GM21576 (cell line): ENCODE measurements around the gene TBC1D5.
A peak's percentile ranks its signal among the peaks of the same experiment; 100 is the strongest.
"Not testable (repeated sequence)": the region's sequence is repeated elsewhere in the genome, so short reads cannot be mapped to it uniquely, and the experiment has no call there.

Source experiments
- ATAC-seq: cut with Tn5 transposase; IDR thresholded peaks from one replicate; pipeline ENCODE4 v1.9.1; 2021; ENCODE audit warnings: mild to moderate bottlenecking, moderate library complexity; ENCODE audit not compliant: unreplicated experiment

Gene TBC1D5, protein sequence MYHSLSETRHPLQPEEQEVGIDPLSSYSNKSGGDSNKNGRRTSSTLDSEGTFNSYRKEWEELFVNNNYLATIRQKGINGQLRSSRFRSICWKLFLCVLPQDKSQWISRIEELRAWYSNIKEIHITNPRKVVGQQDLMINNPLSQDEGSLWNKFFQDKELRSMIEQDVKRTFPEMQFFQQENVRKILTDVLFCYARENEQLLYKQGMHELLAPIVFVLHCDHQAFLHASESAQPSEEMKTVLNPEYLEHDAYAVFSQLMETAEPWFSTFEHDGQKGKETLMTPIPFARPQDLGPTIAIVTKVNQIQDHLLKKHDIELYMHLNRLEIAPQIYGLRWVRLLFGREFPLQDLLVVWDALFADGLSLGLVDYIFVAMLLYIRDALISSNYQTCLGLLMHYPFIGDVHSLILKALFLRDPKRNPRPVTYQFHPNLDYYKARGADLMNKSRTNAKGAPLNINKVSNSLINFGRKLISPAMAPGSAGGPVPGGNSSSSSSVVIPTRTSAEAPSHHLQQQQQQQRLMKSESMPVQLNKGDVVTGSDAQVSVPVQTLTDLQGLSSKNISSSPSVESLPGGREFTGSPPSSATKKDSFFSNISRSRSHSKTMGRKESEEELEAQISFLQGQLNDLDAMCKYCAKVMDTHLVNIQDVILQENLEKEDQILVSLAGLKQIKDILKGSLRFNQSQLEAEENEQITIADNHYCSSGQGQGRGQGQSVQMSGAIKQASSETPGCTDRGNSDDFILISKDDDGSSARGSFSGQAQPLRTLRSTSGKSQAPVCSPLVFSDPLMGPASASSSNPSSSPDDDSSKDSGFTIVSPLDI

DNA sequence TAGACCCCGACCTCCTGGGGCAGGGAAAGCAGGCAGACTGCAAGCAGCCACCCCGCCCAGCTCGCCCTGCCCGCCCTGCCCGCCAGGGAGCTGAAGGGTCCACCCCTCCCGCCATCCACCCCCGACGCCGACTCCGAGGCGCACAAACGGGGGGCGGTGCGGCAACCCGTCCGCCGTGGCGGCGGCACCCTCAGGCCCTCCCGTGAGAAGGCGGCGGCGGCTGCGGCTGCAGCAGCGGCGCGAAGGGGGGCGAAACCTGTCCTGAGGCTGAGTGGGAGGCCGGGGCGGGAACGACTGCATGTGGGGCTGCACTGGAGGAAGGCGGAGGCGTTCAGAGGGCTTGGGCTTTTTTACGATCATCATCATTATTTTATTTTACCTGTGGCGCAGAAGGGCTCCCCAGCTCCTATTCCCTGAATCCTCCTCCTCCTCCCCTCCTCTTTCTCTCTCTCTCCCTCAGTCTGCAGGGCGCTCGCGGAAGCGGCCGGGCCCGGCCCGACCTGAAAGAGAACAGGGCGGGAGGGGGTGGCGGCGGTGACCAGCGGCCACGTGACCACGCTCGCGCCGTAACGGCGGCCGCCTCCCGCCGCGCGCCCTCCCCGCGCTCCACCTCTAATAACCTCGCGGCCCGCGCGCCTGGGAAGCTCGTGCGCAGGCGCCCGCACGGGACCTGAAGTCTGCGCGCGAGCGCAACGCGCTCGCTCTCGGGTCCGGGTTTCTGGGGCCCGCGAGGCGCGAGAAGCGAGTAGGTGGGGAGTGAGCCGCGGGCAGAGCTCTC, at the start of gene TBC1D5:
TBC1D5 (minus strand) TSS at position 530 of the 778 bp plus-strand sequence. CDS start 234,061 bp downstream, outside the sequence.
- peak; percentile 67 for ATAC-seq

DNA sequence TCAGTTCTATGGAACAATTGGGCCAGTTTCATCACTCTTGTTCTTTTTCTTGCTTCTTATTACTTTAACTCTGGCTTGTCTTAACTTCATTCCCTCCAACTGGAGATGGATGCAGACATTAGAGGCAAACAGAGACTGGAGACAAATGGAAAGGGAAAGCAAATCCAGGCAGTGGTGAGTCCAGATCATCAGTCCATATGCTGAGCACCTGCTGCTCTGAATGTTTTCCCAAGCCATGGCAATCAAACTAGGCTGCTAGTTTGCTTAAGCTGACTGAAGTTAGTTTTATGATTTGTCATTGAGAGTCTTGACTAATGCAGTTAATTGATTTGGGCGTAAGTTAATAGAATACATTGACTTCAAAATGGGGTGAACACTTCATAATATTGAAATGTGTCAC, 41.0 kb upstream of the TBC1D5 start:
- no peak for ATAC-seq

DNA sequence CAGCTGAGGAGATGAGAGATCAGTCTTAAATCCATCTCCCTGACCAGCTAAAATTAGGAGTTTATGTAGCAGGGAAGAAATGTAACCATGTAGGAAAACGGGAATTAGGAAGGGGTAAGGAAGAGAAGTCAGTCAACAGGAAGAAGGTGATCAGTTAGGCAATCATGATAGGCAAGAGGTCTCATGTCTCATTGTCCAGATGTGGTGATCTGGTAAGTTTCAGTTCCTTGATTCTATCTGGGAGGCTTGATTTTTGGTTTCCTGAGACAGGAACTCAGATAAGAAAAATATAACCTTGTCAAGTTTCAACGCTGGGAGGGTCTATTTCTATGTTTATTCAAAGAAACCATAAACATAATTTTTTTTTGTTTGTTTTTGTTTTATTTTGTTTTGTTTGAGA, 40.3 kb upstream of the TBC1D5 start:
- ATAC-seq, result no peak

DNA sequence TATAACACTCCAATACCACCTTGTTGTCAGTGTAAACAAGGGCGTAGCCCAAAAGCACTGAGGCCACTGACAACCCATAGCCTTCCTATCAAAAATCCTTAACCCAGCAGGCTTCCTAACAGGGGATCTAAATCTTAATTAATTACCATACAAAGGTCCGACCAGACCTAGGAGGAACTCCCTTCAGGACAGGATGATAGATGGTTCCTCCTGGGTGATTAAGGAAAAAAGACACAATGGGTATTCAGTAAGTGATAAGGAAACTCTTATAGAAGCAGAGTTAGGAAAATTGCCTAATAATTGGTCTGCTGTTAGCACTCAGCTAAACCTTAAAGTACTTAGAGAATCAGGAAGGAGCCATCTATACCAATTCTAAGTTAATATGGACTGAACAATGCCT, 37.9 kb upstream of the TBC1D5 start:
- not testable (repeated sequence) for ATAC-seq

DNA sequence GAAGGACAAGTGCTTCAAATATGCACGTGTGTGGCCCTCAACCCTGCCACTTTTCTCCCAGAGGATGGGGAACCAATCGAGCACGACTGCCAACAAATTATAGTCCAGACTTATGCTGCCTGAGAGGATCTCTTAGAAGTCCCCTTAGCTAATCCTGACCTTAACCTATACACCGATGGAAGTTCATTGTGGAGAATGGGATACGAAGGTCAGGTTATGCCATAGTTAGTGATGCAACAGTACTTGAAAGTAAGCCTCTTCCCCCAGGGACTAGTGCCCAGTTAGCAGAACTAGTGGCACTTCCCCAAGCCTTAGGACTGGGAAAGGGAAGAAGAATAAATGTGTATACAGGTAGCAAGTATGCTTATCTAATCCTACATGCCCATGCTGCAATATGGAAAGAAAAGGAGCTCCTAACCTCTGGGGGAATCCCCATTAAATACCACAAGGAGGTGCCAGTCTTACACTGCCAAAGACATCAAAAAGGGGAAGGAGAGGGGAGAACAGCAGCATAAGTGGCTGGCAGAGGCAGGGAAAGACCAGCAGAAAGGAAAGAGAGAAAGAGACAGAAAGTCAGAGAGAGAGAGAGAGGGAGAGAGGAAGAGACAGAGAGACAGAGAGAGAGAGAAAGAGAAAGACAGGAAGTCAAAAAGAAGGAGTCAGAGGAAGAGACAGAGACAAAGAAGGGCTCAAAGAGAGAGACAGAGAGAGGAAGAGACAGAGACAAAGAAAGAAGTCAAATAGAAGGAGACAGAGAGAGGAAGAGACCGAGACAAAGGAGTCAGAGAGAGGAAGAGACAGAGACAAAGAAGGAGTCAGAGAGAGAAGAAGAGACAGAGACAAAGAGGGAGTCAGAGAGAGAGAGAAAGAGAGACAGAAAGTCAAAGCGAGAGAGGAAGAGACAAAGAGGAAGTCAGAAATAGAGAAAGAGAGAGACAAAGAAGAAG, 37.1 kb upstream of the TBC1D5 start:
- ATAC-seq, result not testable (repeated sequence)

DNA sequence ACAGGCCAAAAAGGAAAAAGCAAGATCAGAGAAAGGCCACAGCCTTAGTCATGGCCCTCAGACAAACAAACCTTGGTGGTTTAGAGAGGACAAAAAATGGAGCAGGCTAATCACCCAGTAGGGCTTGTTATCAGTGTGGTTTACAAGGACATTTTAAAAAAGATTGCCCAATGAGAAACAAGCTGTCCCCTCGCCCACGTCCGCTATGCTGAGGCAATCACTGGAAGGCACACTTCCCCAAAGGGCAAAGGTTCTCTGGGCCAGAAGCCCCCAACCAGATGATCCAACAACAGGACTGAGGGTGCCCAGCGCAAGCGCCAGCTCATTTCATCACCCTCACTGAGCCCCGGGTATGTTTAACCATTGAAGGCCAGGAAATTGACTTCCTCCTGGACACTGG, 34.9 kb upstream of the TBC1D5 start:
- ATAC-seq, result not testable (repeated sequence)

DNA sequence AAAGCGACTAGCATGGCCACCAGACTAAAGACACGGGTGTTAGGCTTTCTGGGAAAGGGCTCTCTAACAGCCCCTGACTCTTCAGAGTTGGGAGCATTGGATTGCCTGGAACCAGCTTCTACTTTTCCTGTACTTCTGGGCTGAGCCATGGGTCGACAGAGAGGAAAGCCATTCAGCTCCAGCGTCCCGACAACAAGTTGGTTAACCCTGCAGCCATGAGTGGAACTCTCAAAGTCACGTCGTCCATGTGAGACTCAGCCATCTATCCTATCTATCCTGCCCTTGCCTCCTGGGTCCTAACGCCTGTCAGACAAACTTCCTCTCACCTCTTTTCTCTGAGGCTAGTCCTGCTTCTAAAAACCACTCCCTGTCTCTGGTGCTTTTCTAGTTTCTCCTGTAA, 32.6 kb upstream of the TBC1D5 start:
- ATAC-seq, result no peak

DNA sequence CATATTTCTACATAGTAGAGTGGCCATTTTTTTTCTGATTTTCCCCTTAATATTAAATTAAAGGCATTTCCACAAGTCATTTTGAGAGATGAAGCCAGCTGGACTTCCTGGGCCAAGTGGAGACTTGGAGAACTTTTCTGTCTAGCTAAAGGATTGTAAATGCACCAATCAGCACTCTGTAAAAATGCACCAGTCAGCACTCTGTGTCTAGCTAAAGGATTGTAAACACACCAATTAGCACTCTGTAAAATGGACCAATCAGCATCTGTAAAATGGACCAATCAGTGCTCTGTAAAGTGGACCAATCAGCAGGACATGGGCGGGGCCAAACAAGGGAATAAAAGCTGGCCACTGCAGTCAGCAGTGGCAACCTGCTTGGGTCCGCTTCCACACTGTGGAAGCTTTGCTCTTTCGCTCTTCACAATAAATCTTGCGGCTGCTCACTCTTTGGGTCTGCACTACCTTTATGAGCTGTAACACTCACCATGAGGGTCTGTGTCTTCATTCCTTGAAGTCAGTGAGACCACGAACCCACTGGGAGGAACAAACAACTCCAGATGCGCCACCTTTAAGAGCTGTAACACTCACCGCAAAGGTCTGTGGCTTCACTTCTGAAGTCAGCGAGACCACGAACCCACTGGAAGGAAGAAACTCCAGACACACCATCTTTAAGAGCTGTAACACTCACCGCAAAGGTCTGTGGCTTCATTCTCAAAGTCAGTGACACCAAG, 31.9 kb upstream of the TBC1D5 start:
- not testable (repeated sequence) for ATAC-seq

DNA sequence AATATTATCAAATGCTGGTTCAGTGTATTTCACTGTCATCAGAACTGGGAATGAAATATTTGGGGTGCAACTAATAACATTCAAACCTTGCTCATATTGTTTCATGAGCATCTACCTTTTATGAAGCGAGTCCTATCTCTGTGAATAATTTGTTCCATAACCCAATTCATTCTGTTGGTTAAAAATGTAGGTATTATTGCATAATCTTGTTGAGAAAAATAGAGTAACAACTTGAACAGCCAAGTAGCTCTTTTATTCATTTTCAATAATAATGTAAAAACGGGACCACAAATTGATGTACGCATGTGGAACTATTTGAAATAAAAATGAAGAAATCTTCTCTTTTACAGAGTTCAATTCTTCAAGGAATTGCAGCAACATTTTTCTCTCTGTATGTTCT, 30.1 kb upstream of the TBC1D5 start:
- ATAC-seq, result no peak

DNA sequence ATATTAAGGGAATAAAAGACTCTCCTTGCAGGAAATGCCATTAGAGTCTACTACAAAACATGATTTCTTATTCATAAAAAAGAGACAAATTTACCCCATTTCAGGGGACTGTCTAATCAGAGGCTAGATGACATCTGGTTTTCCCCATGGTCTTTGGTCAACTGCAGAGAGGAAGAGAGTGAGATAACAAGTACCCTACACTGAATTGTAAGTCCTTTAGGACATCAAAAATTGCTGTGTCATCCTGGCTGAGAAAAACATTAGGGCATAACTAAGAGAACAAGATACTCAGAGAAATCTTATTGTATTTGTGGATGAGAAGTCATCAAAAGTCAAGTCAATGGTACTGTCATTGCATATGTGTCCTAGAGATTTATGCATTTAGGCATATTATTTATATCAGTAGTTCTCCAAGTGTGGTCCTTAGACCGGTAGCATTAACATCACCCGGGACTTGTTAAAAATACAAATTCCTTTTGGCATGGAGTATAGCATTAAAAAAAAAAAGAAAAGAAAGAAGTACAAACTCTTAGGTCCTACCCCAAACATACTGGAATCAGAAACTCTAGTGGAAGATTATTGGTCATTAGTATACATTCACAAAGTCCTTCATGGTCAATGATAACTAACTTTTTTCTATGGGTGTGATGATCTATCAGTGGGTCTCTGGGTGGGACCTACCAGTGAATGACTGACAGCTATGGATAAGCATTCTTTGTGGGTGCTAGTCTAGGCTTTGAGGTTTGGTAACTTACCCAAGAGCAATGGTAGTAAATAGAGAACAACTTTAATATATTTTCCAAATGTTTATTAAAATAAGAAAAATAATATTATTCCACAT, 29.0 kb upstream of the TBC1D5 start:
- ATAC-seq, result no peak

DNA sequence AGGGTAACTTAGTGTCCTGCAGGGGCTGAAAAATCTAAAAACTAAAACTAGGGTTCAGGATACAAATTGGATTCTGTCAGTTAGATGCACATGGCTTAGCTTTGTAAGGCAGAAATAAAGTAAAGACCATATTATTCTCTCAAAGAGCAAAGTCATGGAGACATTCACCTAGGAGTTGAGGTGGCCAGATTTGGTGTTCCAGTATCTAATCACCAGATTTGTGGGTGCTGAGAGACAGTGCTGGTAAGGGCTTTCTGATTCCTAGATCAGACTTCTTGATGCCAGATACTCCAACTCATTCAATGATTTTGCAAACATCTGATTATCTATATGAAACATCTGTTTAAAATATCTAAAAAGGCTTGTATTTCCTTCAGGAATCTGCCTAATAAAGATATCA, 28.3 kb upstream of the TBC1D5 start:
- ATAC-seq, result no peak

DNA sequence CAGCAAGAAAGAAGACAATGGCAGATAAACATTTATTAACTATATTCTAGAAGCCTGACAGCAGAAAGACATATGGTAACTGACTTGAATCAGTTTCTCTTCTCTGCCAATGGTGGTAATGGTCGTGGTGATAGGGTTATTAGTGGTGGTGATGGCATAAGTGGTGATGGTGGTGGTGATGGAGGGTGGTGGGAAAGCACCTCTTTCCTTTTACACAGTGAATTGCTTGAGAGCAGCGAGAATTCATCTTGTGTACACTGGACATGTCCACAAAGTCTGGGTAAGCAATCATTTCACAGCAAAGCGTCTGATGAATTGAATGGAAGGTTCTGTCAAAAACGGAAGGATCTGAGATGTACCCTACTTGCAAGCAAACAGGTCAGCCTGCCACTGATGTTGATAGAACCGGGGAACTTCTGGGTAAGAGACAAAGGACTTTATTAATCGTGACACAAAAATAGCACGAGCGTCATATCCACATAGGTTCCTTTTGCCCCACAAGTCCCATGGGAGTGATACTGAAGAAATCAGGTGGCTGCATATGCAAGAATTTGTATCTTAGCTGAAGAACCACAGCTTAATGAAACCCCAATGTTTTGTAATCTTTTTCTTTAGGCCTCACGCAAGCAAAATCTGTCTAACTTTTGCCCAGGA, 23.5 kb upstream of the TBC1D5 start:
- peak; percentile 67 for ATAC-seq

DNA sequence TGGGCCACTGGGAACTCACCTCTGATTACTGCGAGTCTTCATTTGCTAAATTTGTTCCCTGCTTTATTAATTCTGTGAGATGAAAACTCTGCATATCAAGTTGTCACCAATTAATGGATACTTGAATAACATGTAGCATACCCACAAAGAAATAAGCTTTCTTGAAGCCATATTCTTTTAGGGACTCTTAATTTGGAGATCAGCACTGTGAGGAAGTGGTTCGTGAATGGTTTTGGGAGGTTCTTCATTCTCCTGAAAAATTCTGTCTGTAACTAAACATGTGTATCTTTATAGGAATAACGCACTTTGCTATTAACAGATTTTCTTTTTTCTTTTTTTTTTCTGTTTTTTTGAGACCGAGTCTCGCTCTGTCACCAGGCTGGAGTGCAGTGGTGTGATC, 19.1 kb upstream of the TBC1D5 start:
- ATAC-seq, result no peak

DNA sequence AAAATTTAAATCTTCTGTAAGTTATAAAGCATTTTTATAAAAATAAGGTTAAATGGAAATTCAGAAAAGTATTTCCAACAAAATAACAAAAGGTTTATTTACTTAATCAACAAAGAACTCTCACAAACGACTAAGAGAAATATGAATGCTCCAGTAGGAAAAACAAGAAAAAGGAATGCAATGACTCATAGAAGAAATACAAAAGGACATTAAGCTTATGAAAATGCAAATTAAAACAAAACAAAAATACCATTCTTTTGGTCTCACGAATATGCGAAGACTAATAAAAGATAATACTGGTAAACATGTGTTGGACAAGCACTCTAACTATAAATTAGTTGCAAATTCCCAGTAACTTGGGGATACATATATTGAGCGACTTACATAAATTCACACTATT, 17.5 kb upstream of the TBC1D5 start:
- no peak for ATAC-seq

DNA sequence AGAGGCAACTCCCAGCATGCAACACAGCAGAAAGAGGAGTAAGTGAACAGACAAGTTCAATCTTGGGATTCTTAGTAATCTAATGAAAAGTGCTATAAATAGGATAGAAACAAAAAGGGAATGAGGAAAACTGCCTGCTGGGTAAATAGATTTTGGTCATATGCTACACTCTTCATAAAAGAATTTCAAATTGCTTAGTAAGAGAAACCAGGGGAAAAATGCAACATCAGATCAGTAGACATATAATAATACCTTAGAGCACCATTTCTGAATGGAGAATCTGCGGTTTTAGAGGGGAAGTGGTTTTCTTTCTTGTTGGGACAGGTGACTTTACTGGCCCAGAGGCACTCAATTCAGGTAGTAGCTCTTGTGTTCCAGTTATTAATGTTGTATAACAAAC, 13.4 kb upstream of the TBC1D5 start:
- ATAC-seq, result peak; percentile 78

DNA sequence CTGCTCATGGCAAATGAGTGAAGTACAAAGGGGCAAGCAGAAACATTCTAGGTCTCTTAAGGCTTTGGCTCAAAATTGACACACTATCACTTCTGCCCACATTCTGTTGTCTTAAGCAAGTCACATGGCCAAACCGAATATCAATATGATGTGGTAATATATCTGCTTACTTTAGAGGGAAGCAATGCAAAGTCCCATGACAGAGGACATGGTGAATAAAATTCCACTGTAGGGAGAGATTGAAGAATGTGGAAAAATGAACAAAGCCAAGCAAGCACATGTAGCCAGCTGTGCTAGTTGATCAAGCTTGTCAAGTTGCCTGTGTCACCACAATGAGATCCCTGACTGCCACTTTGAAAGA, 11.2 kb upstream of the TBC1D5 start:
- ATAC-seq, result no peak

DNA sequence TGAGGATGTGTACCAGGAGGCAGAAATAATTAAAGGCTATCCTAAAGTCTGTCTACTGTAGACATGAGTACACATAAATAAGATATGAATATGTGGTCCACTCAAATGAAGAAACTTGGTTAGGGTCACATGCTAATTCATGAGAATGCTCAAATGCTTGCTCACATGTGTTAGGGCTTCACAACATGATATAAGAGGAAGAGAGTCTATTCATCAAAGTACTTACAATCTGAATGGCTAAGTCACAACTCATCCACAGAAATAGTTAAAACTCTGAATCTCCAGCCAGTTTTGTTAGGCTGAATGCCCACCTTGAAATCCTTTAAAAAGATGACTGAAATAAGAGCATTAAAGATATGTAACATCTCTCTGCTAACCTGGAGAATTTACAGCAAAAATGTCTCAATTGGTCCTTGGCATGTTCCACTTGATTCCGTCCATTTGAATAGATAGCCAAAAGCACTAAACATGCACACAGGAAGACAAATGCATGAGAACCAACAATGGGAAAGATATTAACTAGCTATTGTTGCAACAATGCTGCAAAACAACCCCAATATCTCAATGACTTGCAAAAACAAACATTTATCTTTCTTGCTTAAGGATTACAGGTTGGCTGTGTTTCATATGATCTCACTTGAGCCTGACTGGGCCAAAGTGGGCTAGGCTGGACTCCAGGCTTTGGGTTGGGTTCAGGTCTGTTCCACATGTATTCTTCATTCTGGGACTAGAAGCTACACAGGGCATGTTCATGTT, 10.6 kb upstream of the TBC1D5 start:
- no peak for ATAC-seq

DNA sequence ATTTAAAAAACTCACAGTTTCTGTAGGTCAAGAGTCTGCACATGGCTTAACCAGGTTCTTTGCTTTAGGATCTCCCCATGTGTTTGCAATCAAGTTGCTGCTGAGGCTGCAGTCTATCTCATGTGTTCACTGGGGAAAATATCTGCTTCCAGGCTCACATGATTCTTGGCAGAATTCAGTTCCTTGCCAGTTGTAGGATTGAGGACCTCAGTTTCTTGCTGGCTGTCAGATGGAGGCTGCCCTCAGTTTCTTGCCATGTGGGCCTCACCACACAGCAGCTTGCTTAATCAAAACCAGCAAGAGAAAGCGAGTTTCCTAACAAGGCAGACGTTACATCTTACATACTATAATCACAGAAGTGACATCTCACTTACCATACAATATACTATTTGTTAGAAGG, 10.0 kb upstream of the TBC1D5 start:
- ATAC-seq, result no peak
